ENCODE measurements around the gene ENOX1.

The ENOX1 gene

GRCh38 chr13:43629691-43630480, 156.9 kb downstream of the ENOX1 start:
- peak; percentile 33 for DNase-seq (ENCODE audit: low read depth)
- TF ChIP-seq, protein P1, sequence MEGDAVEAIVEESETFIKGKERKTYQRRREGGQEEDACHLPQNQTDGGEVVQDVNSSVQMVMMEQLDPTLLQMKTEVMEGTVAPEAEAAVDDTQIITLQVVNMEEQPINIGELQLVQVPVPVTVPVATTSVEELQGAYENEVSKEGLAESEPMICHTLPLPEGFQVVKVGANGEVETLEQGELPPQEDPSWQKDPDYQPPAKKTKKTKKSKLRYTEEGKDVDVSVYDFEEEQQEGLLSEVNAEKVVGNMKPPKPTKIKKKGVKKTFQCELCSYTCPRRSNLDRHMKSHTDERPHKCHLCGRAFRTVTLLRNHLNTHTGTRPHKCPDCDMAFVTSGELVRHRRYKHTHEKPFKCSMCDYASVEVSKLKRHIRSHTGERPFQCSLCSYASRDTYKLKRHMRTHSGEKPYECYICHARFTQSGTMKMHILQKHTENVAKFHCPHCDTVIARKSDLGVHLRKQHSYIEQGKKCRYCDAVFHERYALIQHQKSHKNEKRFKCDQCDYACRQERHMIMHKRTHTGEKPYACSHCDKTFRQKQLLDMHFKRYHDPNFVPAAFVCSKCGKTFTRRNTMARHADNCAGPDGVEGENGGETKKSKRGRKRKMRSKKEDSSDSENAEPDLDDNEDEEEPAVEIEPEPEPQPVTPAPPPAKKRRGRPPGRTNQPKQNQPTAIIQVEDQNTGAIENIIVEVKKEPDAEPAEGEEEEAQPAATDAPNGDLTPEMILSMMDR (conservative IDR thresholded peaks at IDR 0.05; ENCODE audit: control insufficient read depth, insufficient read depth, low read depth, low read length), result no peak
- no peak overlapping the region for H3K4me3 ChIP-seq (ENCODE audit: control insufficient read depth, low read depth, low read length)

DNA sequence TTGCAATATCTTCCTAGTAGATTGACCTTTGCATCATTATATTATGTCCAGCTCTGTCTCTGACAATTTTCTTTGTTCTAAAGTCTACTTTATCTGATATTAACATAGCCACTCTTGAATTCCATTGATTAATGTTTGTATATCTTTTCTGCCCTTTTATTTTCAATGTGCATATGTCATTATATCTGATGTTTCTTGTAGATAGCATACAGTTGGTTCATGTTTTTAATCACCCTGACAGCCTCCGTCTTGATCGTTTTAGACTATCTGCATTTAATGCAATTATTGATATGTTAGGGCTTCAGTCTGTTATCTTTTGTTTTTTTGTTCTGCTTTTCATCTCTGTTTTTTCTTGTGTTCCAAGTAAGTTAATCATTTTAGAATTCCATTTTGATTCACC, 159.8 kb downstream of the ENOX1 start:
- no peak overlapping the region for H3K4me3 ChIP-seq (ENCODE audit: control insufficient read depth, low read depth, low read length)
- TF ChIP-seq, protein P1 (conservative IDR thresholded peaks at IDR 0.05; ENCODE audit: control insufficient read depth, insufficient read depth, low read depth, low read length), result no peak
- DNase-seq (ENCODE audit: low read depth), result no peak

DNA sequence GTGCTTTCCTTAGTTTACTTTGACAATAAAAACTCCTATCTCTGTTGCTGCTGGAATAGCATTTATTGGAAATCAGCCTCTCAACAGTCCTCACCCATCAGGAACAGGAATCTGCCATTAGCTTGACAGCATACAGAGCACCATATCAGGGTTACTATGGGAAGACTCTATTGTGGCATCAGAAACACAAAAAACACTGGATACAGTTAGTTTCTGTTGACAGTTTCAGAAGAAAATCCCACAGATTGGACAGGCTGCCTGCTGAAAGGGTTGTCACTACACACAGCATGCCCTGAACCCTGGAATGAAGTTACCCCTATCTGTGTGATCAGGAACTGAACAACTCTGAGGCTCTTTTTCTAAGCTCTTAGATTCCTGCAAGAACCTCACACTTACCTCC, 172.7 kb downstream of the ENOX1 start:
- TF ChIP-seq, protein P1 (conservative IDR thresholded peaks at IDR 0.05; ENCODE audit: control insufficient read depth, insufficient read depth, low read depth, low read length), result no peak
- no peak for DNase-seq (ENCODE audit: low read depth)
- no peak overlapping the region for H3K4me3 ChIP-seq (ENCODE audit: control insufficient read depth, low read depth, low read length)

- TF ChIP-seq, protein P1 (conservative IDR thresholded peaks at IDR 0.05; ENCODE audit: control insufficient read depth, insufficient read depth, low read depth, low read length), result no peak
- no peak overlapping the region for H3K4me3 ChIP-seq (ENCODE audit: control insufficient read depth, low read depth, low read length)
- no peak for DNase-seq (ENCODE audit: low read depth)
Measured at GRCh38 chr13:43611281-43612273, 175.2 kb downstream of the ENOX1 start.

- DNase-seq (ENCODE audit: low read depth), result no peak
- H3K4me3 ChIP-seq (ENCODE audit: control insufficient read depth, low read depth, low read length), result no peak overlapping the region
- TF ChIP-seq, protein P1 (conservative IDR thresholded peaks at IDR 0.05; ENCODE audit: control insufficient read depth, insufficient read depth, low read depth, low read length), result no peak
Measured at GRCh38 chr13:43608400-43609137, 178.2 kb downstream of the ENOX1 start.

DNA sequence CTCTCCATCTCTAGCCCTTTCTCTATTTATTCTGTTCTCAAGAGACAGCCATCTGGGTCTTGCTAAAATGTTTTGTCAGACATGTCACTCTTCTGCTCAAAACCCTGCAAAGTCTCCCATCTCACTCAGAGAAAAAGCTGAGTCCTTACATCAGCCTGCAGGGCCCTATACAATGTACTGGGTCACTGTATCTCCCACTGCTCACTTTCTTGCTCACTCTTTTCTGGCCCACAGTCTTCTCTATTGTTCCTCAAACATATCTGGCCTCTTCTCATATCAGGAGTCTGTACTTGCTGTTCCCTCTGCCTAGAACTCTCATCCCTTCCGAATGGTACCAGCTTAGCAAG, 189.2 kb downstream of the ENOX1 start:
- no peak overlapping the region for H3K4me3 ChIP-seq (ENCODE audit: control insufficient read depth, low read depth, low read length)
- TF ChIP-seq, protein P1 (conservative IDR thresholded peaks at IDR 0.05; ENCODE audit: control insufficient read depth, insufficient read depth, low read depth, low read length), result no peak
- DNase-seq (ENCODE audit: low read depth), result no peak

All from fibroblast of mammary gland (primary cell).